ENCODE measurements around the gene CDC42EP2. TPM values are rescaled to one million over a fixed set of nuclear protein-coding genes. Genes with fewer than 3 reads are reported as not detected.

Gene CDC42EP2
- polyA plus RNA-seq, 5 donors: 1.9 to 13.9 (median 8.4) TPM

- DNase-seq: no peak
Observed at GRCh38 chr11:65295571-65296341, 18.9 kb upstream of the CDC42EP2 start.

GRCh38 chr11:65297026-65297672 is 17.5 kb upstream of the CDC42EP2 start:
- DNase-seq: no peak

GRCh38 chr11:65298131-65298535 is 16.5 kb upstream of the CDC42EP2 start:
- peak; percentile 89 for DNase-seq

- DNase-seq: peak; percentile 84 to 86
Observed at GRCh38 chr11:65298655-65299179, 15.9 kb upstream of the CDC42EP2 start.

GRCh38 chr11:65300621-65301275 is 13.9 kb upstream of the CDC42EP2 start:
- DNase-seq: no peak

- peak; percentile 81 for DNase-seq
Observed at GRCh38 chr11:65301491-65302329, 13.0 kb upstream of the CDC42EP2 start.

- DNase-seq: no peak
Observed at GRCh38 chr11:65303555-65303954, 11.1 kb upstream of the CDC42EP2 start.

- DNase-seq: no peak
Observed at GRCh38 chr11:65304110-65304509, 10.6 kb upstream of the CDC42EP2 start.

GRCh38 chr11:65304613-65305012 is 10.1 kb upstream of the CDC42EP2 start:
- no peak for DNase-seq

GRCh38 chr11:65305501-65306268 is 9.0 kb upstream of the CDC42EP2 start:
- no peak for DNase-seq

GRCh38 chr11:65307298-65308229 is 7.1 kb upstream of the CDC42EP2 start:
- no peak for DNase-seq

- DNase-seq: no peak
Observed at GRCh38 chr11:65308281-65308891, 6.3 kb upstream of the CDC42EP2 start.

- DNase-seq: no peak
Observed at GRCh38 chr11:65309006-65309405, 5.7 kb upstream of the CDC42EP2 start.

GRCh38 chr11:65310215-65310614 is 4.5 kb upstream of the CDC42EP2 start:
- DNase-seq: no peak

GRCh38 chr11:65310736-65311135 is 3.9 kb upstream of the CDC42EP2 start:
- no peak for DNase-seq

GRCh38 chr11:65311170-65311678 is 3.4 kb upstream of the CDC42EP2 start:
- DNase-seq: no peak

GRCh38 chr11:65315204-65315865 is 669 bp downstream of the CDC42EP2 start:
- peak; percentile 83 to 88 for DNase-seq

- DNase-seq: no peak
Observed at GRCh38 chr11:65315866-65316226, 1.2 kb downstream of the CDC42EP2 start.
